Glutamatergic neuron (in vitro differentiated cells): ENCODE measurements around the gene TEX35. TPM values are rescaled to one million over a fixed set of nuclear protein-coding genes. Genes with fewer than 3 reads are reported as not detected.

Experiments used
- DNase-seq: peaks from one replicate; pipeline ENCODE4 v3.0.0; 2022
- H3K27ac Mint-ChIP-seq: one replicate; pipeline ENCODE4 v1.8.0; 2020; ENCODE audit warnings: mild to moderate bottlenecking, mixed read lengths, inconsistent platforms; ENCODE audit not compliant: unreplicated experiment
- H3K27me3 Mint-ChIP-seq: one replicate; pipeline ENCODE4 v1.8.0; 2020; ENCODE audit warnings: mild to moderate bottlenecking, moderate library complexity, mixed read lengths, inconsistent platforms; ENCODE audit not compliant: unreplicated experiment
- H3K36me3 Mint-ChIP-seq: one replicate; pipeline ENCODE4 v1.8.0; 2020; ENCODE audit warnings: mild to moderate bottlenecking, mixed read lengths, inconsistent platforms; ENCODE audit not compliant: unreplicated experiment
- H3K4me1 Mint-ChIP-seq: one replicate; pipeline ENCODE4 v1.8.0; 2020; ENCODE audit warnings: mild to moderate bottlenecking, low read depth, mixed read lengths, inconsistent platforms; ENCODE audit not compliant: unreplicated experiment
- H3K4me3 Mint-ChIP-seq: one replicate; pipeline ENCODE4 v1.8.0; 2020; ENCODE audit warnings: mild to moderate bottlenecking, mixed read lengths, inconsistent platforms; ENCODE audit not compliant: unreplicated experiment
- H3K9me3 Mint-ChIP-seq: one replicate; pipeline ENCODE4 v1.8.0; 2020; ENCODE audit warnings: mild to moderate bottlenecking, moderate library complexity, mixed read lengths, inconsistent platforms; ENCODE audit not compliant: unreplicated experiment
- total RNA-seq: library from RNA; stranded (reverse); fragmentation: NEBNext Ultra II Directional; extraction: Animal tissue kit (Norgen Biotek cat#: 25700); gene quantifications from one replicate; pipeline ENCODE4 v1.2.1, GENCODE V29; 2021; ENCODE audit not compliant: unreplicated experiment
- TF ChIP-seq, protein P1 (sequence below): fragments of 200-600 bp; sonication (generic); IDR thresholded peaks from one replicate; pipeline ENCODE4 v1.5.0; 2021; ENCODE audit not compliant: partially characterized antibody, unreplicated experiment

TEX35 gene
- total RNA-seq, 1 donor from 2014 or later: not detected

DNA sequence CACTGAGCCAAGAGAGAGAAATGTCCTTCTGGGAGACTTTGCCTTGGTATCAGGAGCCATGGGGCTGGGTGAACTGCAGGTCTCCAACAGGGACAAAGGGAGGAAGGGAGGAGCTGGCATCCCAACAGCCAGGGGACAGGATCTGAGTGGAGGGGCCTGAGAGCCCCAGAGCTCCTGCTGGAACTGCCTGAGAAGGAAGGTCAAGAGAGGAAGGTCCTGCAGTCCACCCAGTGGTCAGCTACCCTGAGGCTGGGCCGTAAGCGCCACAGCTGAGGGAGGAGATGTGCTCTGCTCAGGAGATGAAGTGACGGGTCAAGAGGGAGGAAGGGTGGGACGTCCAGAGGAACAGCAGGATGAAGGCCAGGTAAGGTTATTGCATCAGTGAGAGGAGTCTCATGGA, 8.6 kb upstream of the TEX35 start:
- no peak overlapping the region for H3K4me3 Mint-ChIP-seq
- TF ChIP-seq, protein P1, sequence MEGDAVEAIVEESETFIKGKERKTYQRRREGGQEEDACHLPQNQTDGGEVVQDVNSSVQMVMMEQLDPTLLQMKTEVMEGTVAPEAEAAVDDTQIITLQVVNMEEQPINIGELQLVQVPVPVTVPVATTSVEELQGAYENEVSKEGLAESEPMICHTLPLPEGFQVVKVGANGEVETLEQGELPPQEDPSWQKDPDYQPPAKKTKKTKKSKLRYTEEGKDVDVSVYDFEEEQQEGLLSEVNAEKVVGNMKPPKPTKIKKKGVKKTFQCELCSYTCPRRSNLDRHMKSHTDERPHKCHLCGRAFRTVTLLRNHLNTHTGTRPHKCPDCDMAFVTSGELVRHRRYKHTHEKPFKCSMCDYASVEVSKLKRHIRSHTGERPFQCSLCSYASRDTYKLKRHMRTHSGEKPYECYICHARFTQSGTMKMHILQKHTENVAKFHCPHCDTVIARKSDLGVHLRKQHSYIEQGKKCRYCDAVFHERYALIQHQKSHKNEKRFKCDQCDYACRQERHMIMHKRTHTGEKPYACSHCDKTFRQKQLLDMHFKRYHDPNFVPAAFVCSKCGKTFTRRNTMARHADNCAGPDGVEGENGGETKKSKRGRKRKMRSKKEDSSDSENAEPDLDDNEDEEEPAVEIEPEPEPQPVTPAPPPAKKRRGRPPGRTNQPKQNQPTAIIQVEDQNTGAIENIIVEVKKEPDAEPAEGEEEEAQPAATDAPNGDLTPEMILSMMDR: no peak
- peaks cover 2% of the 10 kb centered on the region for H3K9me3 Mint-ChIP-seq
- no peaks in the 10 kb centered on the region for H3K27me3 Mint-ChIP-seq
- H3K27ac Mint-ChIP-seq: no peak overlapping the region
- no peak for DNase-seq
- H3K36me3 Mint-ChIP-seq: peaks cover 4% of the 10 kb centered on the region
- no peaks in the 10 kb centered on the region for H3K4me1 Mint-ChIP-seq

DNA sequence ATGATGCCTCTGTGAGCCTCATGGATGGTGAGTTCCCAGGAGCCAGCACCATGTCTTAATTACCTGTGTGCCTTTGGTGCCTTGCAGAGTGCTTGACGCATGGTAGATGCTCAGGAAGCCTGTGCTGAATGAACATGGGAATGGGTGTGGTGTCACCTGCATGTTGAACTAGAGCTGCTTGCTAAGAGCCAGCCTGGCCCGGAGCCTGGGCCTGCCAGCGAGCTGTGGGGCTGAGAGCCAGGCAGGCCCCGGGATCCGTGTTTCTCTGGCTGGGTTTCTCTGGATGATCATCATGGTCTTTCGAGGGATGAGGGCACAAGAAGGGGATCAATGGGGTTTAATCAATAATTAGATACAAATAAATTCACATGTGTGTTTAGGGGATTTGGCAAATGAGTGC, 6.7 kb upstream of the TEX35 start:
- no peaks in the 10 kb centered on the region for H3K4me1 Mint-ChIP-seq
- TF ChIP-seq, protein P1: no peak
- H3K4me3 Mint-ChIP-seq: no peak overlapping the region
- H3K36me3 Mint-ChIP-seq: peaks cover 4% of the 10 kb centered on the region
- no peak overlapping the region for H3K27ac Mint-ChIP-seq
- H3K9me3 Mint-ChIP-seq: peaks cover under 1% of the 10 kb centered on the region
- DNase-seq: no peak
- H3K27me3 Mint-ChIP-seq: no peaks in the 10 kb centered on the region

DNA sequence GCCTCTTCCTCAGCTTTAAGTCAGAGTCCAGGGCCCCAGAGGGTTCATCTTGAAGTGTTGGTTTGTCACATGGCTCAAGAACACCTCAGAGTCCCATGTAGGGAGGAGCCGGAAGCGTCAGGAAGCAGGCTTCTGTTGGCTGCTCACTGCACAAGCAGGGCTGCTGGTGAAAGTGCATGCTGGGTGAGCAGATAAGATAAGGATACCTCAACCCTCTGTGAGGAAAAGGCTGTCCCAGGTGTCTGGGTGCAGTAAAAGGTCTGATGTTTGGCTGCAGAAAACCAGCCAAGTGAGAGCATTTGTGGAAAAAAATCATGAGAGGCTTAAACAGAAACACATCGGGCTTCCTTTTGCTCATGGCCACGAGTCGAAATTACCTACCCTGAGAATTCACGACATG, 6.2 kb upstream of the TEX35 start:
- H3K27me3 Mint-ChIP-seq: no peaks in the 10 kb centered on the region
- H3K27ac Mint-ChIP-seq: no peak overlapping the region
- TF ChIP-seq, protein P1: no peak
- DNase-seq: no peak
- no peak overlapping the region for H3K4me3 Mint-ChIP-seq
- no peaks in the 10 kb centered on the region for H3K9me3 Mint-ChIP-seq
- H3K36me3 Mint-ChIP-seq: peaks cover 4% of the 10 kb centered on the region
- no peaks in the 10 kb centered on the region for H3K4me1 Mint-ChIP-seq

DNA sequence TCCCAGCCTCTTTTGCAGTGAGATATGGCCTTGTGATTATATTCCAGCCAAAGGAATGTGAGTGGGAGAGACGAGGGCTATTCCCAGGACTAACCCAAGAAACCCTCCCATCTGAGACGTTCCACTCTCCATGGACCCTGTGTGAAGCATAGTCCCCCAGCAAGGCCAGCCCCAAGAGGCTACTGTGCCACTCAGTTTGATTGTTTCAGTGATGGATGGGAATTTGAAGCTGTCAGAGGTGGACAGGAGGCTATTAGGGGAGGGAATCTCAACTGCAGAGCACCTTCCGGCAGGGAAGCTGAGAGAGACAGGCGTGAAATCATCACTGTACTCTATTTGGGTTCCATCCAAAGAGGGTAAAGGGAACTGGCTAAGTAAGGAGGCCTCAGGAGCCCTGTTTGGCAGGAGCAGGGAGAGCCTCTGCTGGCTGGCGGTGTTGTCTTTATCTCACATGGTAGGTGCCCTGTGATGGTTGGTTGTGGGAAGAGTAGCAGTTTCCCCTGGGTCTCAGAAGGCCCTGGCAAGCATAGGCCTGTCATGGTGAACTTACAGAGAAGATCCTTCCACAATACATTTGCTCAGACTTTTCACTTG, 3.4 kb upstream of the TEX35 start:
- no peak overlapping the region for H3K4me3 Mint-ChIP-seq
- TF ChIP-seq, protein P1: no peak
- no peak for DNase-seq
- peaks cover 6% of the 10 kb centered on the region for H3K4me1 Mint-ChIP-seq
- no peaks in the 10 kb centered on the region for H3K9me3 Mint-ChIP-seq
- H3K36me3 Mint-ChIP-seq: no peaks in the 10 kb centered on the region
- H3K27me3 Mint-ChIP-seq: no peaks in the 10 kb centered on the region
- H3K27ac Mint-ChIP-seq: no peak overlapping the region

DNA sequence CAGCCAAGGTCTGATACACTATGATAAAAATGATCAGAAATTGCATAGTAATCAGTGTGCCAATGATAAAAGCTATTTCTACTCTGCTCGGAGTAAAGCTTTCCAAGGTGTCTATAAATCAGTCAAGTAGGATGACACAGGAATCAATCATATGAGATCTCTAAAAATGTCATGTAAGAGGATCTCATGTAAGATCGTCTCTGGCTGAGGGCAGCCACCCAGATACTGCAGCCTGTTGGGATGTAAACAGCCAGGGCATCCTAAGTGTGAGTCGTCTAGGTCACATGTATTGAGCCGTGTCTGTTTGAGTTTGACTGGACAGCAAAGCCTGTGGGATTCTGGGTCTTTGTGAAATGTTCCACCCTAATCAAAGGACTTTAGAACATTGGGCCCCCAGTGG, 2.8 kb upstream of the TEX35 start:
- no peak for DNase-seq
- TF ChIP-seq, protein P1: no peak
- no peaks in the 10 kb centered on the region for H3K9me3 Mint-ChIP-seq
- no peaks in the 10 kb centered on the region for H3K36me3 Mint-ChIP-seq
- no peak overlapping the region for H3K27ac Mint-ChIP-seq
- H3K4me3 Mint-ChIP-seq: no peak overlapping the region
- no peaks in the 10 kb centered on the region for H3K27me3 Mint-ChIP-seq
- peaks cover 7% of the 10 kb centered on the region for H3K4me1 Mint-ChIP-seq
